Ovary (tissue), 9 donors: Measurements from ENCODE around the gene MAPK14. TPM values are rescaled to one million over a fixed set of nuclear protein-coding genes. Genes with fewer than 3 reads are reported as not detected.
A peak's percentile ranks its signal among the peaks of the same experiment; 100 is the strongest.

Experiments
- DNase-seq, 5 donors: peaks; one replicate each; pipeline ENCODE4 v3.0.0-alpha.2; 2019 to 2020
- H3K27ac ChIP-seq, 2 donors: fragments of 200-600 bp; one replicate each; pipeline versions ENCODE4 v1.5.1 to v1.8.0; 2019 to 2022
- H3K27me3 ChIP-seq: fragments of 200-600 bp; one replicate; pipeline ENCODE4 v1.8.0; 2022
- H3K36me3 ChIP-seq: fragments of 200-600 bp; sonication (generic); one replicate; pipeline ENCODE4 v1.5.1; 2019
- H3K4me1 ChIP-seq: one replicate; pipeline ENCODE4 v1.8.1; 2013; ENCODE audit warnings: mild to moderate bottlenecking, moderate library complexity; ENCODE audit not compliant: insufficient read depth
- H3K4me3 ChIP-seq: fragments of 200-600 bp; sonication (generic); one replicate; pipeline ENCODE4 v1.5.1; 2017
- H3K9me3 ChIP-seq, 2 donors: fragments of 200-600 bp in 1 of 2; sonication (generic) in 1 of 2; one replicate each; pipeline versions ENCODE4 v1.5.1 to v1.8.1; 2013 to 2019; ENCODE audit warnings: mild to moderate bottlenecking in 1 of 2, moderate library complexity in 1 of 2
- EP300 ChIP-seq: sonication (generic); formaldehyde crosslinking; IDR thresholded peaks from one replicate; pipeline ENCODE4 v1.6.1; 2017; ENCODE audit warnings: antibody characterized with exemption
- POLR2A ChIP-seq: fragments of 450-650 bp; IDR thresholded peaks from one replicate; pipeline ENCODE4 v1.6.1; 2017; ENCODE audit warnings: antibody characterized with exemption, mild to moderate bottlenecking, moderate library complexity
- WGBS, 3 donors: extraction: QIAGEN DNeasy Blood & Tissue Kit in 1 of 3; methylation state at CpG; one replicate each; pipeline versions ENCODE4 v1.1.5 to v1.1.7; 2013 to 2017; 5-methylcytosine and 5-hydroxymethylcytosine counted together
- intact Hi-C, 4 donors: fragments of 100-400 bp; cut with DNase I; formaldehyde crosslinking; loops; one replicate each; pipeline versions ENCODE4 v1.11.0 to v1.15.1; 2022 to 2023
- polyA plus RNA-seq, 2 donors: library from polyadenylated mRNA; stranded (reverse); fragments of 200-250 nt in 1 of 2; fragments of 350-450 nt in 1 of 2; fragmentation: Illumina TruSeq in 1 of 2; extraction: RNeasy Lipid Tissue Mini Kit (QIAGEN cat#74804) in 1 of 2; gene quantifications; one replicate each; pipeline ENCODE4 v1.2.3, GENCODE V29; 2013 to 2014
- total RNA-seq, 7 donors: library from RNA; depleted of rRNA in 2 of 7; stranded (reverse); fragments of >200 nt in 2 of 7; fragmentation: NEBNext Ultra II Directional in 3 of 7; extraction: Animal tissue kit (Norgen Biotek cat#: 25700) in 3 of 7; gene quantifications; one replicate each; pipeline versions ENCODE4 v1.1.0 to v1.2.4, GENCODE V29; 2016 to 2023
- TF ChIP-seq, protein P1 (sequence below), 3 donors: fragments of 450-650 bp in 2 of 3; fragments of 200-600 bp in 1 of 3; IDR thresholded peaks; one replicate each; pipeline versions ENCODE4 v1.5.1 to v1.8.0; 2016 to 2022; ENCODE audit warnings: antibody characterized with exemption in 3 of 3, mild to moderate bottlenecking in 1 of 3
- donor health status: DM: no; HTN: no; CAD: no; lungs with moderate emphysema.
- donor health status: DM: no; HTN: no; CAD: no.
- donor health status: Bipolar disorder and iron deficiency.
- donor health status: DM: yes; HTN: yes; CAD: no.
- donor health status: DM: no; HTN: no; CAD: no.
- donor health status: DM: yes; HTN: yes; CAD: no.

MAPK14 gene
- total and polyA plus RNA-seq, 9 donors: 18.6 to 58.8 (median 37.1) TPM

DNA sequence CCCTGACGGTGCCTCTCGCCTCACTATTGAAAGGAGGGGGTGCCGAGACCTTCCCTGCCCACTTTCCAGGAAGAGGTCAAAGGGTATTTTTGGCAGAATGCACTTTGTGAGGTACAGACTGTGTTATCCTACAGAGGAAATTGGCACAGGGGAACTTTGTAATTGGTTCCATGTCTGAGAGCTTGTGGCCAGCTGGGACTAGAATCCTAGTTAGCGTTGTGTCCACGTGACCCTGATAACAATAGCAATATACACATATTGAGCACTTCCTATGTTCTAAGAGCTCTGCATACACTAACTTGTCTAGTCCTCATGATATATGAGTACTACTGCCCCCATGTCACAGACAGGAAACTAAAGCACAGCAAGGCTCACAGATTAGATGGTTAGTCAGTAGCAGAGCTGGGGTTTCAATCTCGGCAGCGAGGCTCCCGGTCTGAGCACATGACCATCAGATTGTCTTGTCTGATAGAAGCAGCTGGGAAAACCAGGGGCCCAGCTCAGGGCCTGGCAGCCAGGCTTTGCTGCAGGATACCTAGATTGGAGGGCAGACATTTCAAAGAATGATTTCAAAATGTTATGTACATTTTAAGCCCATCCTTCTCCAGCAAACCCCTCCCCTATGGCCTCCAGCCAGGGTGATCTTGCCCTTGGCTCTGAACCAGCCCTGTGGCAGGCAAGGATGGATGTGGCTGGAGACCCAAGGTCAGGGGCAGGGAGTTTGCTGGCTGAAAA lies 104.1 kb downstream of the MAPK14 start:
- WGBS, 3 donors: 24 to 38% (median 32%) methylated on average over 8 of the region's 8 CpGs
- peaks cover 14% of the 10 kb centered on the region for H3K4me1 ChIP-seq
- H3K27ac ChIP-seq: no peak overlapping the region
- H3K9me3 ChIP-seq: no peaks in the 10 kb centered on the region
- H3K27me3 ChIP-seq: no peaks in the 10 kb centered on the region
- H3K4me3 ChIP-seq: peak overlapping the region; percentile 37
- intact Hi-C loops: loop anchor here in 1 of 4 donors (10.0 kb wide), 1 partner anchor 63 kb away; the partner anchor contains the start of gene BRPF3
- TF ChIP-seq POLR2A: no peak
- no peak for TF ChIP-seq EP300
- TF ChIP-seq, protein P1, sequence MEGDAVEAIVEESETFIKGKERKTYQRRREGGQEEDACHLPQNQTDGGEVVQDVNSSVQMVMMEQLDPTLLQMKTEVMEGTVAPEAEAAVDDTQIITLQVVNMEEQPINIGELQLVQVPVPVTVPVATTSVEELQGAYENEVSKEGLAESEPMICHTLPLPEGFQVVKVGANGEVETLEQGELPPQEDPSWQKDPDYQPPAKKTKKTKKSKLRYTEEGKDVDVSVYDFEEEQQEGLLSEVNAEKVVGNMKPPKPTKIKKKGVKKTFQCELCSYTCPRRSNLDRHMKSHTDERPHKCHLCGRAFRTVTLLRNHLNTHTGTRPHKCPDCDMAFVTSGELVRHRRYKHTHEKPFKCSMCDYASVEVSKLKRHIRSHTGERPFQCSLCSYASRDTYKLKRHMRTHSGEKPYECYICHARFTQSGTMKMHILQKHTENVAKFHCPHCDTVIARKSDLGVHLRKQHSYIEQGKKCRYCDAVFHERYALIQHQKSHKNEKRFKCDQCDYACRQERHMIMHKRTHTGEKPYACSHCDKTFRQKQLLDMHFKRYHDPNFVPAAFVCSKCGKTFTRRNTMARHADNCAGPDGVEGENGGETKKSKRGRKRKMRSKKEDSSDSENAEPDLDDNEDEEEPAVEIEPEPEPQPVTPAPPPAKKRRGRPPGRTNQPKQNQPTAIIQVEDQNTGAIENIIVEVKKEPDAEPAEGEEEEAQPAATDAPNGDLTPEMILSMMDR (IDR thresholded peaks at IDR 0.05): no peak
- H3K36me3 ChIP-seq: no peaks in the 10 kb centered on the region
- peak; percentile 40 to 80 (median 77) for DNase-seq

GRCh38 chr6:36132246-36132895 lies 104.8 kb downstream of the MAPK14 start:
- intact Hi-C loops: loop anchor here in 1 of 4 donors (10.0 kb wide), 1 partner anchor 62 kb away; the partner anchor contains the start of gene BRPF3
- peak in 1 of 5 donors; percentile 14 for DNase-seq
- H3K4me3 ChIP-seq: no peak overlapping the region
- TF ChIP-seq EP300: no peak
- H3K9me3 ChIP-seq: no peaks in the 10 kb centered on the region
- H3K27ac ChIP-seq: no peak overlapping the region
- peaks cover 14% of the 10 kb centered on the region for H3K4me1 ChIP-seq
- H3K27me3 ChIP-seq: no peaks in the 10 kb centered on the region
- WGBS, 3 donors: 82 to 96% (median 90%) methylated on average over 5 of the region's 5 CpGs
- H3K36me3 ChIP-seq: no peaks in the 10 kb centered on the region

DNA sequence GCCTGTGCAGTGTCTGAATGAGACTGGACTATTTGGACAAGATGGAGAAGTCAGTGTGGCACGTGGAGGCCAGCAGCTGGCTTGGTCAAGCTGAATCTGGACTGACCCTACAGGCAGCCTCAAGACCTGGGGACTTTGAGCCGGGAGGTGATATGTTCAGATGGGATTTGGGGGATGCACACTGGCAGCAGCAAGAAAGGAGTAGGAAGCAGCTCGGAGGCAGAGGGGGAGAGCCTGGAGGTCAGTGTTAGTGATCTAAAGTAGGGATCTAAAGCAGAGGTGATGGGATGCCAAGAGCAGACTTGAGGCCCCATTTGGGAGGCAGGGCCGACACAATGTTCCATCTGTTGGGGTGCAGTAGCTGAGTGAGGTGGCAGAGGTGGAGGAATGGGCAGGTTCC lies 105.5 kb downstream of the MAPK14 start:
- Histone ChIP-seq H3K4me1 (peaks cover 14% of the 10 kb centered on the region), H3K36me3 (no peaks in the 10 kb centered on the region), H3K9me3 (no peaks in the 10 kb centered on the region), H3K27ac (no peak overlapping the region), H3K4me3 (no peak overlapping the region), H3K27me3 (no peaks in the 10 kb centered on the region)
- no peak for DNase-seq
- 87 to 93% (median 92%) methylated on average over 4 of the region's 4 CpGs for WGBS, 3 donors
- intact Hi-C loops: loop anchor here in 1 of 4 donors (10.0 kb wide), 1 partner anchor 62 kb away; the partner anchor contains the start of gene BRPF3
- TF ChIP-seq EP300: no peak
- no peak for TF ChIP-seq POLR2A
- TF ChIP-seq, protein P1 (IDR thresholded peaks at IDR 0.05): no peak

- Histone ChIP-seq H3K4me1 (peaks cover 14% of the 10 kb centered on the region), H3K9me3 (no peaks in the 10 kb centered on the region), H3K27ac (no peak overlapping the region), H3K4me3 (no peak overlapping the region), H3K36me3 (no peaks in the 10 kb centered on the region), H3K27me3 (no peaks in the 10 kb centered on the region)
- WGBS, 3 donors: 69 to 77% (median 74%) methylated on average over 4 of the region's 4 CpGs
- TF ChIP-seq, protein P1 (IDR thresholded peaks at IDR 0.05): no peak
- TF ChIP-seq POLR2A: no peak
- TF ChIP-seq EP300: no peak
- no peak for DNase-seq
- intact Hi-C loops: loop anchor here in 1 of 4 donors (10.0 kb wide), 1 partner anchor 61 kb away; the partner anchor contains the start of gene BRPF3
Measured at GRCh38 chr6:36133912-36134311, 106.3 kb downstream of the MAPK14 start.
